Activated naive CD8-positive, alpha-beta T cell (primary cell): ENCODE data around the gene DHX15.
A peak's percentile ranks its signal among the peaks of the same experiment; 100 is the strongest.

Experiments
- H3K27ac Mint-ChIP-seq: one replicate; pipeline ENCODE4 v1.8.0; 2021; ENCODE audit warnings: mixed read lengths
- H3K27me3 Mint-ChIP-seq: one replicate; pipeline ENCODE4 v1.8.0; 2021; ENCODE audit warnings: mixed read lengths
- H3K36me3 Mint-ChIP-seq: one replicate; pipeline ENCODE4 v1.8.0; 2021; ENCODE audit warnings: mixed read lengths
- H3K4me1 Mint-ChIP-seq: one replicate; pipeline ENCODE4 v1.8.0; 2021; ENCODE audit warnings: low read depth, mixed read lengths
- H3K4me3 Mint-ChIP-seq: one replicate; pipeline ENCODE4 v1.8.0; 2021; ENCODE audit warnings: mild to moderate bottlenecking, mixed read lengths
- H3K9me3 Mint-ChIP-seq: one replicate; pipeline ENCODE4 v1.8.0; 2021; ENCODE audit warnings: low read depth, mixed read lengths

The DHX15 gene

DNA sequence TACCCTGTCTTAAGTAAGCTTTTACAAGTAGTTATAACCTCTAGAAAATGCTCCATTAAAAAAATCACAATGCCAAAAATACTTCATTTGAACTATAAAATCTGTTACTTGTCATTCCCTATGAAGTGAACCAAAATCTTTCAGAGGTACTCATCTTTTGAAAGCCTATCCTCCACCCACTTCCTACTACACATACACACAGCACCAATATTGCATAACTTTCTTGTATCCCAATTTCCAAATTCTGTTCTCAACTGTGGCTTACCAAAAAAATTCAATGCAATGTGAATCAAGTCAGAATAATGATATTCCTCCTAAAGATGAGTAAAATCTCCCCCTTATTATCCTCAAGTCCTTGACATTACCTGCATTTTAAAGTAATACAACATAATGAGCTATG, 15.9 kb downstream of the DHX15 start:
- peaks cover 34% of the 10 kb centered on the region for H3K36me3 Mint-ChIP-seq
- no peak overlapping the region for H3K4me3 Mint-ChIP-seq
- no peak overlapping the region for H3K27ac Mint-ChIP-seq
- peaks cover 83% of the 10 kb centered on the region for H3K4me1 Mint-ChIP-seq
- H3K9me3 Mint-ChIP-seq: no peaks in the 10 kb centered on the region
- no peaks in the 10 kb centered on the region for H3K27me3 Mint-ChIP-seq

DNA sequence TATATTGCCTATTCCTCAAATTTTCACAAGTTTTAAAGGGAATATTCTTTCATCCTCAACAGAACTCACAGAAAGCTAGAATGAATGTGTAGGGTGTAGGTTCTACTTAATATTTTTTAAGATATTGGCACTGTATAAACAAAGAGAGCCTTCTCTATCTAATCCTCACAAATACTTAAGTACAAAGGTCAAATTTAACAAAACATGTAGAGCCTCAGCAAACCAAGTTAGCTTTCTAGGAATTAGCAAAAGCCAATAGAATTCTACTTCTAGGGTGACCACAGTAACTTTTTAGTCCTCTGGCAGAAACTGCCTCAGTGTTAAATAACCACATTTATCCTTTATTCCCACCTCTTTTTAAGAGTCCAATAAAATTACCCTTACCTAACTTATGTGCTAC, 19.3 kb downstream of the DHX15 start:
- Mint-ChIP-seq H3K4me3 (peak overlapping the region; percentile 20), H3K27ac (no peak overlapping the region), H3K9me3 (peaks cover 9% of the 10 kb centered on the region), H3K27me3 (no peaks in the 10 kb centered on the region), H3K4me1 (peaks cover 79% of the 10 kb centered on the region), H3K36me3 (peaks cover 34% of the 10 kb centered on the region)

DNA sequence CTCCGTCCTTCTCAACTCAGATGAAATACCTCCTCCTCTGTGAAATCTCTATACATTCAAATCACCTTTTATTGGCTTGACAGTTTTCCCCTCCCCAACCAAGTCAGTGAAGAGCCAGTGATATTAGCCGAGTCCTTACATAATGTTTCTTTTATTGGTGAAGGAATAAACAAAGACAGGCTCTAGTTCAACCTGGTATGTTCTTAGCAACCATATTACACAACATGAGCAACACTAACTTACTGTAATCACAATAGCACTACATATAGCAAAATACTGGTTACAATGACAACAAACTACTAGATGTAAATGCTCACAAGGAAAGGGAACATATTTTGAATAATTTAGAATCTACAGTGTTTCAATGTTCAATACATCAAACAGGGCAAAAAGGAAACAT, 19.9 kb downstream of the DHX15 start:
- Mint-ChIP-seq H3K27ac (peak overlapping the region; percentile 35), H3K27me3 (no peaks in the 10 kb centered on the region), H3K36me3 (peaks cover 29% of the 10 kb centered on the region), H3K4me1 (peaks cover 79% of the 10 kb centered on the region), H3K4me3 (no peak overlapping the region), H3K9me3 (peaks cover 9% of the 10 kb centered on the region)

DNA sequence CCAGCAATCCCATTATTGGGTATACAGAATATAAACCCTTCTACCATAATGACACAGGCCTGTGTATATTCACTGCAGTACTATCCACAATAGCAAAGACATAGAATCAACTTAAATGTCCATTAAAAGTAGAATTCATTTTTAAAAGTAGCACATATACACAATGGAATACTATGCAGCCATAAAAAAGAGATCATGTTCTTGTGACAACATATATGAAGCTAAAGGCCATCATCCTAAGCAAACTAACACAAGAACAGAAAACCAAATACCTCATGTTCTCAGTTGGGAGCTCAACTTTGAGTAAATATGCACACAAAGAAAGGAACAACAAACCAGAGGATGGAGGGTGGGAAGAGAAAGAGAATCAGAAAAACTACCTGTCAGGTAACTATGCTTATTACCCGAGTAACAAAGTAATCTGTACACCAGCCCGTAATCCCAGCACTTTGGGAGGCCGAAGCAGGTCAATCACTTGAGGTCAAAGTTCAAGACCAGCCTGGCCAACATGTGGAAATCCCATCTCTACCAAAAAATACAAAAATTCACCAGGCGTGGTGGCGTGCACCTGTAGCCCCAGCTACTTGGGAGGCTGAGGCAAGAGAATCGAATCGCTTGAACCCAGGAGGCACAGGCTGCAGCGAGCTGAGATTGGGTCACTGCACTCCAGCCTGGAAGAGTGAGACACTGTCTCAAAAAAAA, 22.8 kb downstream of the DHX15 start:
- peaks cover 21% of the 10 kb centered on the region for H3K36me3 Mint-ChIP-seq
- H3K4me1 Mint-ChIP-seq: peaks cover 86% of the 10 kb centered on the region
- no peaks in the 10 kb centered on the region for H3K27me3 Mint-ChIP-seq
- H3K27ac Mint-ChIP-seq: no peak overlapping the region
- peaks cover 9% of the 10 kb centered on the region for H3K9me3 Mint-ChIP-seq
- H3K4me3 Mint-ChIP-seq: peak overlapping the region; percentile 17

DNA sequence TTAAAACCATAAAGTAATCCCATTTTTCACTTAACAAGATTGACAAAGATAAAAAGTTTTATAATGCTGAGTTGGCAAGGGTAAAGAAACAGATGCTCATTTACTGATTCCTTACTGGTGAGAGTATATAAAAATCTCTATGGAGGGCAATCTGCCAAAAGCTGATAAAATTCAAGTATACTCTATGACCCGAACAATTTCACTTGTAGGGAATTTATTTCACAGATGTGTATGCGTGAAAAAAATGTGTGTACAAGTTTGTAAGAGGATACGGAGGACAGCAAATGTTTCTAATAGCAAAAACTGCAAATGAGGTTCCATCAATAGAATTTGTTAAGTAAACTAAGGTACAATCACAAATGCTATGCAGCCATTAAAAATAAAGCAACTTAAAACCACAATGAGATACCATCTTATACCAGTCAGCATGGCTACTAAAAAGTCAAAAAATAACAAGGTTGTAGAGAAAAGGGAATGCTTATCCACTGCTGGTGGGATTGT, 23.4 kb downstream of the DHX15 start:
- peak overlapping the region; percentile 3 for H3K4me3 Mint-ChIP-seq
- peaks cover 27% of the 10 kb centered on the region for H3K36me3 Mint-ChIP-seq
- no peaks in the 10 kb centered on the region for H3K27me3 Mint-ChIP-seq
- peaks cover 9% of the 10 kb centered on the region for H3K9me3 Mint-ChIP-seq
- peaks cover 87% of the 10 kb centered on the region for H3K4me1 Mint-ChIP-seq
- H3K27ac Mint-ChIP-seq: no peak overlapping the region

DNA sequence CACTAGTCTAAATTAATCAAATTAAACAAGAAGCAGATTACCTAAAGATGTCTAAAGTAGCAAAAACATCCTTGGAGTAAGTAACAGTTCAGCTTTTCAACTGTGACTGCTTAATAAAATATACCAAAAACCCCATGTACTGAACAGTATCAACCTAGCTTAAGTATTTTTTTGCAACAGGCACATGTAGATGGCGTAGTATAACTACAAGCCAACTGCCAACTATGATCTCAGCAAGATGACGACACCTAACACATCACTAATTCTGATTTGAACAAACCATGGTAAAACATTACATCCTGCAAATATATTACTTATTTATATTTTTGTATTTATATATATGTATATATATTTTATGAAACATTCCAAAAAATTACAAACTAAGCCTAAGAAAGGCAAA, 24.5 kb downstream of the DHX15 start:
- H3K36me3 Mint-ChIP-seq: peaks cover 26% of the 10 kb centered on the region
- H3K27me3 Mint-ChIP-seq: no peaks in the 10 kb centered on the region
- H3K9me3 Mint-ChIP-seq: peaks cover 9% of the 10 kb centered on the region
- H3K27ac Mint-ChIP-seq: no peak overlapping the region
- H3K4me3 Mint-ChIP-seq: no peak overlapping the region
- H3K4me1 Mint-ChIP-seq: peaks cover 83% of the 10 kb centered on the region

DNA sequence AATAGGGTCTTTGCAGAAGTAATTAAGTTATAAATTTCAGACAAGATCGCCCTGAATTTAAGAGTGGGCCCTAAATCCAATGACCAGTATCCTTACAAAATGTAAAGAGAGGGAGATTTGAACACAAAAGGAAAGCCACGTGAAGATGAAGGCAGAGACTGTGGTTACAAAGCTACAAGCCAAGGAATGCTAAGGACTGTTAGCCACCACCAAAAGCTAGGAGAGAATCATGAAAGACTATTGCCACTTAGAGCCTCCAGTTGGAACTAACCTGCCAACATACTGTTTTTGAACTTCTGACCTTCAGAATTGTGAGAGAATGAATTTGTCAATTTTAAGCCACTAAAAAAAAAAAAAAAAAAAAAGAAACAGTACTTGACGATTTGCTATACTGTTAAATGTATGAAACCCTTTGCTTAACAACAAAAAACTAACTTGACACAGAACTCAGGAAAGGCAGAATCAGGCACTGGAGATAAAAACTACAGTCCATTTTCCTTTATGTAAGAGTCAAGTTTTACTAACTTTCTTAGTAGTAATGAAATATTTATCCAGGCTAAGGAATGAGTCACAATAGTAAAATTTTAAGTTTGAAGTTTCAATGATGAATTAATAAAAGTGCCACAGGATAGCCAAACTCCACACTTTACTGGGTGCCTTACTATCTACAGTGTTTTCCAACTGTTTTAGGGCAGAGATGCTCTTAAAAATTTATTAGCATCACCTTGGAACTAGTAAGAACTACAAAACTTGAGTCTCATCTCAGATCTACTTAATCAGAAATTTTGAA, 25.1 kb downstream of the DHX15 start:
- Mint-ChIP-seq H3K9me3 (peaks cover 9% of the 10 kb centered on the region), H3K36me3 (peaks cover 25% of the 10 kb centered on the region), H3K27ac (peak overlapping the region; percentile 75), H3K4me1 (peaks cover 83% of the 10 kb centered on the region), H3K4me3 (peak overlapping the region; percentile 53), H3K27me3 (no peaks in the 10 kb centered on the region)

DNA sequence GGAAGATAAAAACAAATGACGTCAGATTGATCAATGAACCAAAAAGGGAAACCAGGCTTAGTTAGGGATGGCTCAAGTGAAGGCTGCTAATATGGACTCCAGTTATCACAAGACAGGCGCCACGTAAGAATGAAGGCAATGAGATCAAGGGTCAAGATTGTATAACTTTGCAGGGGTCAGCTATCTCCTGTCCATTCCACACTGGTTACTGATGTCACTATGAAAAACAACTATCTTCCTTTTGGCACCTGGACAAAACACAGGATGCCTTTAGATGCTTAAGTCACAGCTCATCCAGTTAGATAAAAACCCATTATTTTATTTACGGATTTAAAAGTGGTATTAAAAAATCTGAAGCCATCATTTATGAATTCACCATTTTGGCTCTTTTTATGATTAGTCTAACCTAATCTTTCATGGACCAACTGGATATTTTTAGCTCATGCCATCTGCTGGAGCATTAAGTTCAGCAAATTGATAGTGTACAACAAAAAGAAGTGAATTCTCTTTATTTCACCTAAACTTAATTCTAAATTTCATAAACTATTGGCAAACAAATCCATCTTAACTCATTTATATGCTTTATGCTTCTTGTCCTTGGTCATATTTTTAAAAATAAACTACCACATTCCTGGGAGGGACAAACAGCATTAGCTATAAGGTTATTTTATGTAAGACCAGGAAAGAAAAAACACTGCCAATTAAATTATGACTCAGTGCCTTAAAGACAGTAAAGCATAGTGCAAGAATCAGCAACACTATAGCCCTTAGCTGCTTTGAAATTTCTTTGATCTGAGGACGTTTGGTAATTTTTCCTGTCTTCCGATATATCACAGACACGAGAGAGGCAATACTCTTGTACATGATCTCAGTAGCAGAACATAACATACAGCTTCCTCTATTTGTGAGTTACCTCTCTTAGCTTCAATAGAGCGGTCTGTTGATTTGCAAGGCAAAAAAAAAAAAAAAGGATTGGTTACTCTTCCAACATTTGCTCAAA, 27.0 kb downstream of the DHX15 start:
- peak overlapping the region; percentile 23 for H3K27ac Mint-ChIP-seq
- H3K4me1 Mint-ChIP-seq: peaks cover 76% of the 10 kb centered on the region
- peaks cover 21% of the 10 kb centered on the region for H3K36me3 Mint-ChIP-seq
- H3K9me3 Mint-ChIP-seq: peaks cover 6% of the 10 kb centered on the region
- no peaks in the 10 kb centered on the region for H3K27me3 Mint-ChIP-seq
- peak overlapping the region; percentile 67 for H3K4me3 Mint-ChIP-seq

DNA sequence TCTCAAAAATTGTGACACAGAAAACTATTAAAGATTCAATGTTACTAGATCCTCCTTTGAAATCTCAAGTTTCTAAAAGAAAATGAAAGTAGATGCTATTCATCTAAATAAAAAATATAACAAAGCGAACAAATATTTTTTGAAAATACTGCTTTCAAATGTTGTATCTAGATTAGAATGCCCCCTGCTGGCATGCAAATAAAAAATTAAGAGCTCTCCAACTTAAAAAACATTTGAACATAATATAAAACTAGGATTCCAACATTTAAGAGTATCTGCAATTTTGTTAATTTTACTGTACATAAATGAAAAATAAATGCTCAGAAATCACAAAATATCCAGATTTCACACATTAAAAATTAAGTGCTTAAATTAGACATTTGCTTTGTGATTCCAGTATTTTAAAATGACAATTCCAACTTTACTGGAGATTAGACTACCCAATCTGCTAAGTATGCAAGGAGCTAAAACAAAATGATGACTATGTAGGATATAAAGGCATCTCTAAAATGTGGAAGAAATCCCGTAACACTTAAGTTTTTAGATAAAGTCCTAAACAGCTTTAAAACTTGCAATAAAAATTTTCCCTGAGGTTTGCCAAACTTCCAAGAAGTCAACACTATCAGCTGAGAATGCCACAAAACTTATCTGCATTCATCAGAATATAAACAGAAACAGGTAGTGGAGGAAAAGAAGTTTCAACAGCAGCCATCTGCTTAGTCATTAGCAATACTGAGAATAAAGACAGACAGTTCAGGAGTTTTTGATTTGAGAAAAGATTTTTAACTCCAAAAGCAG, 32.7 kb downstream of the DHX15 start:
- Mint-ChIP-seq H3K4me1 (peaks cover 59% of the 10 kb centered on the region), H3K36me3 (peaks cover 21% of the 10 kb centered on the region), H3K9me3 (no peaks in the 10 kb centered on the region), H3K27me3 (no peaks in the 10 kb centered on the region), H3K27ac (peak overlapping the region; percentile 16), H3K4me3 (no peak overlapping the region)

DNA sequence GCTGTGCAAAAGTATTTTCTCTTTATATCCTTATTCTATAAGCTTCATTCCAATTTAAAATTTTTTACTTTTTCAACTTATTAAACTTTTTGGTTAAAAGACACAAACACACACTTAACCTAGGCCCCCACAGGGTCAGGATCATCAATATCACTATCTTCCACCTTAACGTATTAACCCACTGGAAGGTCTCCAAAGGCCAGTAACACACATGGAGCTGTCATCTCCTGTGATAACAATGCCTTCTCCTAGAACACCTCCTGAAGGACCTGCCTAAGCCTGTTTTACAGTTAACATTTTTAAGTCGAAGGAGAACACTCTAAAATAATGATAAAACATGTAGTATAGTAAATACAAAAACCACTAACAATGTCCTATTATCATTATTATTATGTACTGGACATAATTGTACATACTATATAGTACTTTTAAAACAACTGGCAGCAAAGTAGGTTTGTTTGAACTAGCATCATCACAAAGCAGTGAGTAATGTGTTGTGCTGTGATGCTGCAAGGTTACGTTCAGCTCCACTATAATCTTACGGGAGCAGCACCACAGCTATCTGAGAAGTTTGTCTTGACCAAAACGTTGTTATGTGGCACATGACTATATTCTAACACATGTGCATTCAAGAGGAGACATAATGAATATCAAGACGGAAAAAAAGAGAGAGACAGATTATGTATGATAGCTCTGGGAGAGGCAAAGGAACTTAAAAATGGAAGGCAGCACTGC, 33.7 kb downstream of the DHX15 start:
- Mint-ChIP-seq H3K27me3 (no peaks in the 10 kb centered on the region), H3K36me3 (peaks cover 12% of the 10 kb centered on the region), H3K27ac (no peak overlapping the region), H3K4me3 (no peak overlapping the region), H3K4me1 (peaks cover 53% of the 10 kb centered on the region), H3K9me3 (no peaks in the 10 kb centered on the region)

DNA sequence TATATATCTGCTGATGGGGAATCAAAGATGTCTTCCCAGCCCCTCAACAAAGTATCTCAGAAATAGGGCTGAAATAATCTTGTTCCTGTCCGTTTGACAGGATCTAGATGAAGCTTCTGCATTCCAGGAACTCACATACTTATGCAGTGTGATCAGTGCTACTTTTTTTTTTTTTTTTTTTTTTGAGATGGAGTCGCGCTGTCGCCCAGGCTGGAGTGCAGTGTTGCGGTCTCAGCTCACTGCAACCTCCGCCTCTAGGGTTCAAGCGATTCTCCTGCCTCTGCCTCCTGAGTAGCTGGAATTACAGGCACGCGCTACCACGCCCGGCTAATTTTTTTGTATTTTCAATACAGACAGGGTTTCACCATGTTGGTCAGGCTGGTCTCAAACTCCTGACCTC, 36.4 kb downstream of the DHX15 start:
- Mint-ChIP-seq H3K9me3 (no peaks in the 10 kb centered on the region), H3K4me3 (no peak overlapping the region), H3K27ac (no peak overlapping the region), H3K27me3 (no peaks in the 10 kb centered on the region), H3K4me1 (peaks cover 61% of the 10 kb centered on the region), H3K36me3 (peaks cover 10% of the 10 kb centered on the region)

DNA sequence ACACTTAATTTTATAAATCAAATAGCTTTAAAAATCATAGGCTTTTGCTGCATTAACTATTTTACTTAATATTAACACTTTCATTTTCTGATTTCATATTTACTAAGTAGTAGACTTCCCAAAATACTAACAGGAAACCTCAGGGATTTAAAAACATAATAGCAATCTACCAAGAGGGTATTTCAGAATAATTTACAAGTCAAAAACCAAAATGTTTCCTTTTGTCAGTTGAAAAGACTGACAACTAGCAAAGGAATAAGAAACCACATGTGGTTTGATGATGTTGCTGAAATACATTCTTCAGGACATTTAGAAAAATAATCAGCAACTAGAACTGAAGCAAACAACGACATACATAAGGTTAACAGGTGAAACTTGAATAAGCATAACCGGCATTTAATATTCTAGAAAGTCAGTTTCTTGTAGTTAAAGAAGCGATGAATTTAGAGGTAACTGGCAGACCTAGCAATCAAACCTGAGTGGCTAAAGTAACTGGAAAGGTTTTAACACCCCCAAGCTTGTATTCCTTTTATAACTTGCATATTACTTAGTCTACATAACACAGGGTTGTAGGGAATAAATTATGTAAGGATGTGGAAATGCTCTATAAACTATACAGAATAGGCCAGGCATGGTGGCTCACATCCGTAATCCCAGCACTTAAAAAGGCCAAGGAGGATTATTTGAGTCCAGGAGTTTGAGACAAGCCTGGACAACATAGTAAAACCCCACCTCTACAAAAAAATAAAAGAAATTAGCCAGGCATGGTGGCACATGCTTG, 40.0 kb downstream of the DHX15 start:
- Mint-ChIP-seq H3K4me3 (no peak overlapping the region), H3K9me3 (no peaks in the 10 kb centered on the region), H3K27ac (peak overlapping the region; percentile 22), H3K27me3 (no peaks in the 10 kb centered on the region), H3K4me1 (peaks cover 57% of the 10 kb centered on the region), H3K36me3 (peaks cover 16% of the 10 kb centered on the region)

DNA sequence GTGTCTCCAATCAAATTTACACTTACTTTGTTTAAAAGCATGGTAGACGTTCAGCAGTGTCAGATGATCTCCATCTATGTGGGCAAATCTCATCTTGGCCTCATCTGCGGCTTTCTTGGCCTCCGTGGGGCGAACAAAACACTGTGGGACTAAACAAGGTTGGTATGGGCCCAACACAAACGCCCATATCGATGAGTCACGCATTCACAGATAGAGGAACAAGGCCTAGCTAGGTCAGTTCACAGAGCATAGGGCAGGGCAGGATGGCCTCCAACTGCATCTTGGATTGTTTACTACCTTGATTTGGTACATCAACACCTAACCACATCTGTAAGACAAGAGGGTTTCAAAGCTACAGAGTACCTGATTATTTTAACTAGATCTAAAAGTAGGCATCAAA, 47.3 kb downstream of the DHX15 start:
- peak overlapping the region; percentile 22 for H3K27ac Mint-ChIP-seq
- H3K36me3 Mint-ChIP-seq: peaks cover 12% of the 10 kb centered on the region
- no peaks in the 10 kb centered on the region for H3K9me3 Mint-ChIP-seq
- no peaks in the 10 kb centered on the region for H3K27me3 Mint-ChIP-seq
- no peak overlapping the region for H3K4me3 Mint-ChIP-seq
- H3K4me1 Mint-ChIP-seq: peaks cover 24% of the 10 kb centered on the region
